ENCODE measurements around the gene DENND1B.

DNA sequence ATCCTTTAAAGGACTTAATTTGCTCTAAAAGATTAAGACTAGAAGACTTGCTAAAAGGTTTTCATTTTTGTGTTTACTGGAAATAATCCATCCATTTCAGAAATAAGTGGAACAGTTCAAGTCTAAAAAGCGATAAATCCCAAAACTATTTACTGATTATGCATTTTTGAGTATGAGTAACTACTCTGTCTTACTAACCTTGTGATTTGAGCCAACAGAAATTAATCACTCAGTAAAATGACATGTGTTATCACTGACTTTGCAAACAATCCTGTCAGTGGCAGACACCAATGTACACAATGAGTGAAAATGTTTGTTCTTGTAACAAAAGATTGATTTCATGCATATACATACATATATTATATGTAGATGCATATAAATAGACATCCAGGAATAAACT is 218.0 kb downstream of the DENND1B start:
- TF ChIP-seq EZH2 (IDR thresholded peaks at IDR 0.05; ENCODE audit: insufficient read depth, poor library complexity, severe bottlenecking) (no peak), EZH2phosphoT487 (IDR thresholded peaks at IDR 0.05; ENCODE audit: insufficient read depth, low read depth) (no peak)
